Osteoblast (primary cell): ENCODE data around the gene LHX6. TPM values are rescaled to one million over a fixed set of nuclear protein-coding genes. Genes with fewer than 3 reads are reported as not detected.

Source experiments
- DNase-seq: peaks from one replicate; pipeline ENCODE4 v3.0.0; 2011; ENCODE audit warnings: low spot score, mixed read lengths; ENCODE audit not compliant: insufficient read length; ENCODE audit errors: missing footprints
- H2AFZ ChIP-seq: 2 replicates; pipeline ENCODE4 v1.6.0; 2011; ENCODE audit warnings: mild to moderate bottlenecking, low read length
- H3K27ac ChIP-seq: 2 replicates; pipeline ENCODE4 v1.5.1; 2011; ENCODE audit warnings: mild to moderate bottlenecking, low read depth, low read length, moderate library complexity
- H3K27me3 ChIP-seq: 2 replicates; pipeline ENCODE4 v1.6.0; 2012; ENCODE audit warnings: mild to moderate bottlenecking, control low read depth, inconsistent platforms, low read length, moderate library complexity; ENCODE audit not compliant: insufficient read depth
- H3K36me3 ChIP-seq: 2 replicates; pipeline ENCODE4 v1.5.1; 2011; ENCODE audit warnings: mild to moderate bottlenecking, low read length, control low read depth, moderate library complexity; ENCODE audit not compliant: insufficient read depth
- H3K4me1 ChIP-seq: 2 replicates; pipeline ENCODE4 v1.5.1; 2011; ENCODE audit warnings: mild to moderate bottlenecking, low read length, control low read depth, moderate library complexity; ENCODE audit not compliant: insufficient read depth
- H3K4me2 ChIP-seq: 2 replicates; pipeline ENCODE4 v1.6.0; 2011; ENCODE audit warnings: mild to moderate bottlenecking, low read length; ENCODE audit not compliant: insufficient read depth
- H3K4me3 ChIP-seq: fragments of 200-600 bp; sonication (generic); 3 replicates; pipeline ENCODE4 v1.5.1; 2012; ENCODE audit warnings: mild to moderate bottlenecking, low read length, inconsistent platforms; ENCODE audit not compliant: insufficient read depth
- H3K79me2 ChIP-seq: 2 replicates; pipeline ENCODE4 v1.6.0; 2012; ENCODE audit warnings: mild to moderate bottlenecking, low read length, control low read depth, inconsistent platforms; ENCODE audit not compliant: insufficient read depth
- H3K9me3 ChIP-seq: 2 replicates; pipeline ENCODE4 v1.5.1; 2011; ENCODE audit warnings: low read depth, low read length, control low read depth
- H4K20me1 ChIP-seq: 2 replicates; pipeline ENCODE4 v1.6.0; 2012; ENCODE audit warnings: mild to moderate bottlenecking, low read length, control low read depth; ENCODE audit not compliant: insufficient read depth
- total RNA-seq: library from RNA; depleted of rRNA; stranded (reverse); fragments of >200 nt; gene quantifications from 2 replicates; pipeline ENCODE4 v1.2.3, GENCODE V29; 2012
- TF ChIP-seq, protein P1 (sequence below): IDR thresholded peaks from 2 replicates; pipeline ENCODE4 v1.5.1; 2011; ENCODE audit warnings: mild to moderate bottlenecking, low read depth, low read length, moderate library complexity; ENCODE audit errors: extremely low read depth

The LHX6 gene
- total RNA-seq, 1 donor, result not detected

DNA sequence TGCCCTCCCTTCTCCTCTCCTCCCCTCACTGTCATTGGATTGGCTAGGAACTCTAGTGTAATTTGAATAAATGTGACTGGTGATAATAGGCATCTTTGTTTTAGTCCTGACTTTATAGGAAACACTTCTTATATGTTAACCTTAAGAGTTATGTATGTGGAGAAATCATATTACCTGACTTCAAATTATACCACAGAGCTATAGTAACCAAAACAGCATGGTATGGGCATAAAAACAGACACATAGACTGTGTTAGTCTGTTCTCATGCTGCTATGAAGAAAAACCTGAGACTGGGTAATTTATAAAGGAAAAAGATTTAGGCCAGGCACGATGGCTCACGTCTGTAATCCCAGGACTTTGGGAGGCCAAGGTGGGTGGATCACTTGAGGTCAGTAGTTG is 45.3 kb upstream of the LHX6 start:
- H2AFZ ChIP-seq, result no peak overlapping the region
- peaks cover 30% of the 10 kb centered on the region for H3K36me3 ChIP-seq
- no peak overlapping the region for H3K4me2 ChIP-seq
- H3K79me2 ChIP-seq, result peaks cover 71% of the 10 kb centered on the region
- H3K4me1 ChIP-seq, result no peaks in the 10 kb centered on the region
- H3K4me3 ChIP-seq, result no peak overlapping the region
- H3K27ac ChIP-seq, result no peak overlapping the region
- H3K9me3 ChIP-seq, result peaks cover 3% of the 10 kb centered on the region
- TF ChIP-seq, protein P1, sequence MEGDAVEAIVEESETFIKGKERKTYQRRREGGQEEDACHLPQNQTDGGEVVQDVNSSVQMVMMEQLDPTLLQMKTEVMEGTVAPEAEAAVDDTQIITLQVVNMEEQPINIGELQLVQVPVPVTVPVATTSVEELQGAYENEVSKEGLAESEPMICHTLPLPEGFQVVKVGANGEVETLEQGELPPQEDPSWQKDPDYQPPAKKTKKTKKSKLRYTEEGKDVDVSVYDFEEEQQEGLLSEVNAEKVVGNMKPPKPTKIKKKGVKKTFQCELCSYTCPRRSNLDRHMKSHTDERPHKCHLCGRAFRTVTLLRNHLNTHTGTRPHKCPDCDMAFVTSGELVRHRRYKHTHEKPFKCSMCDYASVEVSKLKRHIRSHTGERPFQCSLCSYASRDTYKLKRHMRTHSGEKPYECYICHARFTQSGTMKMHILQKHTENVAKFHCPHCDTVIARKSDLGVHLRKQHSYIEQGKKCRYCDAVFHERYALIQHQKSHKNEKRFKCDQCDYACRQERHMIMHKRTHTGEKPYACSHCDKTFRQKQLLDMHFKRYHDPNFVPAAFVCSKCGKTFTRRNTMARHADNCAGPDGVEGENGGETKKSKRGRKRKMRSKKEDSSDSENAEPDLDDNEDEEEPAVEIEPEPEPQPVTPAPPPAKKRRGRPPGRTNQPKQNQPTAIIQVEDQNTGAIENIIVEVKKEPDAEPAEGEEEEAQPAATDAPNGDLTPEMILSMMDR, result no peak
- H3K27me3 ChIP-seq, result no peaks in the 10 kb centered on the region
- DNase-seq, result no peak
- peaks cover 23% of the 10 kb centered on the region for H4K20me1 ChIP-seq

- Histone ChIP-seq H4K20me1 (peaks cover 11% of the 10 kb centered on the region), H3K4me2 (no peak overlapping the region), H3K27ac (no peak overlapping the region), H3K36me3 (peaks cover 17% of the 10 kb centered on the region), H3K79me2 (peaks cover 81% of the 10 kb centered on the region), H3K27me3 (no peaks in the 10 kb centered on the region), H3K4me3 (no peak overlapping the region), H3K4me1 (peaks cover 13% of the 10 kb centered on the region), H2AFZ (no peak overlapping the region), H3K9me3 (no peaks in the 10 kb centered on the region)
- TF ChIP-seq, protein P1, result no peak
- DNase-seq, result no peak
These were observed 39.5 kb upstream of the LHX6 start for GRCh38 chr9:122268041-122268814.

GRCh38 chr9:122265149-122265915 is 36.6 kb upstream of the LHX6 start:
- H2AFZ ChIP-seq, result peak overlapping the region; percentile 96

More at GRCh38 chr9:122265149-122265915, 36.6 kb upstream of the LHX6 start:
- peak overlapping the region; percentile 96 for H3K27ac ChIP-seq
- H3K36me3 ChIP-seq, result peaks cover 7% of the 10 kb centered on the region
- no peaks in the 10 kb centered on the region for H3K9me3 ChIP-seq
- peak overlapping the region; percentile 86 for H3K4me2 ChIP-seq
- peaks cover 79% of the 10 kb centered on the region for H3K79me2 ChIP-seq
- peaks cover 14% of the 10 kb centered on the region for H4K20me1 ChIP-seq
- H3K4me1 ChIP-seq, result peaks cover 29% of the 10 kb centered on the region
- H3K27me3 ChIP-seq, result no peaks in the 10 kb centered on the region
- peak; percentile 58 for DNase-seq
- TF ChIP-seq, protein P1, result peak; percentile 25
- peak overlapping the region; percentile 95 for H3K4me3 ChIP-seq
